Thyroid gland (tissue), 4 donors: Measurements from ENCODE around the gene MCF2. TPM values are rescaled to one million over a fixed set of nuclear protein-coding genes. Genes with fewer than 3 reads are reported as not detected.

Source experiments
- DNase-seq, 2 donors: peaks; one replicate each; pipeline ENCODE4 v3.0.0-alpha.2; 2019
- H3K27ac ChIP-seq, 3 donors: fragments of 200-600 bp; sonication (generic); 1 replicate in 2 of 3; 2 replicates in 1 of 3; pipeline ENCODE4 v1.5.1; 2016 to 2019; ENCODE audit warnings: mild to moderate bottlenecking in 1 of 3, moderate library complexity in 1 of 3
- H3K27me3 ChIP-seq: fragments of 200-600 bp; sonication (generic); one replicate; pipeline ENCODE4 v1.5.1; 2019
- H3K36me3 ChIP-seq, 2 donors: fragments of 200-600 bp; sonication (generic); one replicate each; pipeline ENCODE4 v1.5.1; 2016 to 2019
- H3K4me1 ChIP-seq, 2 donors: fragments of 200-600 bp; sonication (generic); one replicate each; pipeline ENCODE4 v1.5.1; 2017 to 2019
- H3K4me3 ChIP-seq, 3 donors: fragments of 200-600 bp; sonication (generic); replicated peaks in 1 of 3; 1 replicate in 2 of 3; 2 replicates in 1 of 3; pipeline ENCODE4 v1.5.1; 2016; ENCODE audit warnings: mild to moderate bottlenecking in 1 of 3
- H3K9me3 ChIP-seq: fragments of 200-600 bp; sonication (generic); one replicate; pipeline ENCODE4 v1.5.1; 2017
- POLR2A ChIP-seq, 2 donors: fragments of 450-650 bp; IDR thresholded peaks; one replicate each; pipeline ENCODE4 v1.6.1; 2017; ENCODE audit warnings: antibody characterized with exemption in 2 of 2, mild to moderate bottlenecking in 2 of 2, moderate library complexity in 1 of 2
- WGBS, 2 donors: methylation state at CpG; one replicate each; pipeline ENCODE4 v1.1.5; 2017; 5-methylcytosine and 5-hydroxymethylcytosine counted together
- intact Hi-C: fragments of 100-400 bp; cut with DNase I; formaldehyde crosslinking; loops from one replicate; pipeline ENCODE4 v1.15.1; 2023
- small RNA-seq: library from RNA; depleted of rRNA; stranded (forward); fragments of <200 nt; gene quantifications from one replicate; pipeline ENCODE3, GENCODE V24; 2016
- total RNA-seq, 4 donors: library from RNA; depleted of rRNA; stranded (reverse); fragments of >200 nt; gene quantifications; one replicate each; pipeline ENCODE4 v1.2.3, GENCODE V29; 2016
- TF ChIP-seq, protein P1 (sequence below), 6 experiments: fragments of 200-600 bp in 3 of 6; fragments of 450-650 bp in 3 of 6; sonication (generic) in 3 of 6; IDR thresholded peaks; one replicate each; pipeline ENCODE4 v1.5.1; 2016 to 2019; ENCODE audit warnings: antibody characterized with exemption in 6 of 6, mild to moderate bottlenecking in 2 of 6, inconsistent platforms in 1 of 6, moderate library complexity in 1 of 6

Gene MCF2
- total RNA-seq, 4 donors from 2014 or later: 0.40 to 0.63 (median 0.56) TPM; not detected in 1

DNA sequence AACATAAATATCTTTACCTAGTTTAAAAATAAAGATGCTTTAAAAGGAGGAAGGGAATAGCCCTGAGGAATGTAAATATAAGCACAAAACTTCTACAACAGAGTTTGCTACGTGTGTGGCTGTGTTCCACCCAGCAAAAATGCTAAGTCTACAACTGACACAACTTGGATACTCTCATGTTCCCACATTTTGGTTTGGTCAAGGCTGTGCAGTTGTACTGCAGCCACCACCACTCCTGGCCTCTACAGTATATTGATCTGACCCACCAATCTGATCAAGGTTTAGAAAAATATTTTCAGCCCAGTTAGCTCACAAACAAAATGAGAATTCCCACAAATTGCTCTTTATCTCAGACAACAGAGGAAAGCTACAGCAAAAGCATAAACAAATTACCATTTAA, 165.3 kb downstream of the MCF2 start:
- Histone ChIP-seq H3K27me3 (no peaks in the 10 kb centered on the region), H3K27ac (no peak overlapping the region), H3K36me3 (no peaks in the 10 kb centered on the region), H3K4me3 (no peak overlapping the region), H3K4me1 (no peaks in the 10 kb centered on the region), H3K9me3 (no peaks in the 10 kb centered on the region)
- no peak for DNase-seq
- WGBS, 2 donors: 80 to 83% methylated on average over 1 of the region's 1 CpG
- intact Hi-C loops: no loop called here
- TF ChIP-seq, protein P1, sequence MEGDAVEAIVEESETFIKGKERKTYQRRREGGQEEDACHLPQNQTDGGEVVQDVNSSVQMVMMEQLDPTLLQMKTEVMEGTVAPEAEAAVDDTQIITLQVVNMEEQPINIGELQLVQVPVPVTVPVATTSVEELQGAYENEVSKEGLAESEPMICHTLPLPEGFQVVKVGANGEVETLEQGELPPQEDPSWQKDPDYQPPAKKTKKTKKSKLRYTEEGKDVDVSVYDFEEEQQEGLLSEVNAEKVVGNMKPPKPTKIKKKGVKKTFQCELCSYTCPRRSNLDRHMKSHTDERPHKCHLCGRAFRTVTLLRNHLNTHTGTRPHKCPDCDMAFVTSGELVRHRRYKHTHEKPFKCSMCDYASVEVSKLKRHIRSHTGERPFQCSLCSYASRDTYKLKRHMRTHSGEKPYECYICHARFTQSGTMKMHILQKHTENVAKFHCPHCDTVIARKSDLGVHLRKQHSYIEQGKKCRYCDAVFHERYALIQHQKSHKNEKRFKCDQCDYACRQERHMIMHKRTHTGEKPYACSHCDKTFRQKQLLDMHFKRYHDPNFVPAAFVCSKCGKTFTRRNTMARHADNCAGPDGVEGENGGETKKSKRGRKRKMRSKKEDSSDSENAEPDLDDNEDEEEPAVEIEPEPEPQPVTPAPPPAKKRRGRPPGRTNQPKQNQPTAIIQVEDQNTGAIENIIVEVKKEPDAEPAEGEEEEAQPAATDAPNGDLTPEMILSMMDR (IDR thresholded peaks at IDR 0.05): no peak
- no peak for TF ChIP-seq POLR2A (IDR thresholded peaks at IDR 0.05)

DNA sequence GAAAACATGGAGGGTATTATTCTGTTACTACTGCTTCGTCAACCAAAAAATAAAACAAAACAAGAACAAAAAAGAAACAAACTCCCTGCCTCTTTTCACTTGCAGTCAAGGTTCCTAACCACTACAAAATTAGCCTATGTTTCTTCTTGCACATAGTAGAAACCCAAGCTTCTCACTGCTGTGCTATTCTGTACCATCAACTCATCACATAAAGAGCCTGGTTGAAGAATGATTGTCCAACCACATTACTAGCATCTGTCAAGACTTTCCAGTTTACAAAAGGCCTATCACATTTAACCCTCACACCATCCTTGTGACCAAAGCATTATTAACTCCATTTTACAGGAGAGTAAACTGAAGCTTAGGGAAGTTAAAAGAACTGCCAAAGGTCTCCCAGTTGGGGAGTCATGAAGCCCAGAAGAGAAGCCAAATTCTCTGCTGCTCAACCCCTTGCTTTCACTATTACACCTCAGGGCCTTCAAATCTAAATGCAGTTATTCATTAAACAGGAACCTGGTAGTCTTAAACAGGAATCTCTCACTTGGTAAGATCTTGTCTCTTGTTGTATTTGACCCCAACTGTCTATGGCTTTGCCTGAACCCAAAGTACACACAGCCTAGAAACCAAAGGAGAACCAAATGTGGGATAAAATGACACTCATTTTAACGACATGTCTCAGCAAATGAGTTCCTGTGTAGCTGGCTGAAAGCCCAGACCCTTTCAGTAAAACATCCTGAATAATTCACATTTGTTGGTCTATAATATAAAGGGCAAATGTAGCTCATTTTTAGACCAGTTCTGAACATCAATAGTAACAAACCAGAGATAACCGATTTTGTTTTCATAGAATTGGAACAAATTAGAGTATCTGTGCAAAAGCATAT, 168.8 kb downstream of the MCF2 start:
- Histone ChIP-seq H3K27ac (no peak overlapping the region), H3K4me3 (no peak overlapping the region), H3K36me3 (no peaks in the 10 kb centered on the region), H3K9me3 (no peaks in the 10 kb centered on the region), H3K4me1 (no peaks in the 10 kb centered on the region), H3K27me3 (no peaks in the 10 kb centered on the region)
- no peak for DNase-seq
- 53 to 57% methylated on average over 3 of the region's 3 CpGs for WGBS, 2 donors
- intact Hi-C loops: no loop called here
- no peak for TF ChIP-seq POLR2A (IDR thresholded peaks at IDR 0.05)
- TF ChIP-seq, protein P1 (IDR thresholded peaks at IDR 0.05): no peak

DNA sequence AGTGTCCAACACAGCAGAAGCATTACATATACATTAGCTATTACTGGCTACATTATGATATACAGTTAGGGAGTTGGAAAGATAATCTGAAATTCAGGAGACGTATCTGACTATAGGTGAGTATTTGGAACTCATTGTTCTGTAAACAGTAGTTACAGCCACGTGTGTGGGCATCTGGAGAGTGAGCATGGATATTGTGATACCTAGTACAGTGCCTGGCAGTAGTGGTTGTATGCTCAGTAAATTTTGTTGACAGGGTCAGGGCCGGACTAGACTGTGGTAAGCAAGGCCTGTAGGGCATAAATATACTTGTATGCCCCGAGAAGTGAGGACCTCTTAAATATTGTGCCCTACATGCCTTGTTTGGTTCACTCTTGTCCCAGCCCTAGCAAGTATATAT, 174.5 kb downstream of the MCF2 start:
- no peak for TF ChIP-seq POLR2A (IDR thresholded peaks at IDR 0.05)
- TF ChIP-seq, protein P1 (IDR thresholded peaks at IDR 0.05): no peak
- intact Hi-C loops: no loop called here

DNA sequence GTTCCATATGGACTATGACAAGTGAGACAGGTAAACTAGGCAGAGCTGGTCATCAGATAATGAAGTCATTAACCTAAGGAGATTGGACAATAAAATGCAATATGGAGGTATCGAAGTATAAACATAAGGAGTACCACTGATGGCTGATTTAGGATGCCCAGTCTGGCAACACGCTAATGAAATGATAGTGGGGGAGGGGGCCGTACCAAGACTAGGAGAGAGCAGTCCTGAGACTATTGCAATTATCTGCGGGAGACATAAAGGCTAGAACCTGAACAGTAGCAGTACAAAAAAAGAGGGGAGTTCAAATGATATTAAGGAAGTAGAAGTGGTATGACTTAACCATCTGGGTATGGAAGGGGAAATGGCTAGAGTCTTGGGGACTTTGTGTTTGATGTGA, 175.1 kb downstream of the MCF2 start:
- TF ChIP-seq, protein P1 (IDR thresholded peaks at IDR 0.05): no peak
- no peak for TF ChIP-seq POLR2A (IDR thresholded peaks at IDR 0.05)
- Histone ChIP-seq H3K4me3 (no peak overlapping the region), H3K9me3 (no peaks in the 10 kb centered on the region), H3K27me3 (no peaks in the 10 kb centered on the region), H3K27ac (no peak overlapping the region), H3K36me3 (no peaks in the 10 kb centered on the region), H3K4me1 (no peaks in the 10 kb centered on the region)
- intact Hi-C loops: no loop called here
- no peak for DNase-seq
- WGBS, 2 donors: 86 to 89% methylated on average over 4 of the region's 4 CpGs

More for the DNA sequence above, 174.5 kb downstream of the MCF2 start:
- Histone ChIP-seq H3K4me3 (no peak overlapping the region), H3K27me3 (no peaks in the 10 kb centered on the region), H3K36me3 (no peaks in the 10 kb centered on the region), H3K9me3 (no peaks in the 10 kb centered on the region), H3K27ac (no peak overlapping the region), H3K4me1 (no peaks in the 10 kb centered on the region)
- 85 to 86% methylated on average over 4 of the region's 4 CpGs for WGBS, 2 donors
- DNase-seq: no peak

Small RNA genes within 50 kb of the gene (small RNA-seq; reads per million reads assigned to genes)
- not detected for gene RF01210

Other genes starting within 250 kb of the MCF2 start
- not detected for gene F9, start 177.4 kb downstream of the MCF2 start, total RNA-seq
- 10 to 100 TPM; 22.8 to 40.3 (median 26.2) TPM for gene ATP11C, start 224.9 kb upstream of the MCF2 start, total RNA-seq